ENCODE data around the gene RTN4.
"Not testable (repeated sequence)": the region's sequence is repeated elsewhere in the genome, so short reads cannot be mapped to it uniquely, and the experiment has no call there.

The RTN4 gene

DNA sequence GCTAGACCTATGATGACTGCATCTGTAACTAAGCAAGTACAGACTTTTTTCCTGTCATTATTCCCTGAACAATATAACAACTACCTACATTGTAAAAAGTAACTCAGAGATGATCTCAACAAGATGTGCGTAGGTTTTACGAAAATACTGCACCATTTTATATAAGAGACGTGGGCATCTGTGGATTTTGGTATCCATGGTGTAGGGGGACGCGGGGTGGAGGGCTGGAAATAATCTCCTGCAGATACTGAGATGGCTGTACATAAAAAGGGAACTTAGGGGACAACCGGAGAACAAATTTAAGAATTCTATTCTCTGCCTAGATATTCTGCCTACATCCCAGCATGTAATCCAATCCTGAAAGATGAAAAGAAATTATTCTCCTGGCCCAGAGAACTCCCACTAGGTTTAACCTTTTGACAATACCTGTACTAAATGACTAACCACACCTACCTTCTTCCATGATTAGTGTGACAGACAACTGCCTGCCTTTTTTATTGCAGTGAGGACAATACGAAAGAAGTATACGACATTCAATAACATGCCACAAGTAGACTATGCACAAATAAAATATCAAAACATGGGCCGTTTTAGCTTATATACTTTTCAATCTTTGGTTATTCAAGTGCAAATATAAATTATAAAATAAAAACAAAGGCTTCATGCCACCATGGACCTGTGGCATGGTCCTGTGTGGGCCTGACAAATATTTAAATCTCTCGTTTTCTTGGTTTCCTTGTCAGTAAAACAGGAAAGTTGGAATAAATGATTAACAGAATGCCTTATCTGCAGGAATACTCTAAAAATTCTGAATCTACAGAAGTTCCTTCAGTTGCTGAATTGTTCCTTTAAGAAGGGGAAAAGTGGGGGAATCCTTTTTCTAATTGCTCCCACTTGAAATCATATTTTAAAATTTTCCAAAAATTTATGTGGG, 46.3 kb downstream of the RTN4 start:
- DNase-seq: no peak

DNA sequence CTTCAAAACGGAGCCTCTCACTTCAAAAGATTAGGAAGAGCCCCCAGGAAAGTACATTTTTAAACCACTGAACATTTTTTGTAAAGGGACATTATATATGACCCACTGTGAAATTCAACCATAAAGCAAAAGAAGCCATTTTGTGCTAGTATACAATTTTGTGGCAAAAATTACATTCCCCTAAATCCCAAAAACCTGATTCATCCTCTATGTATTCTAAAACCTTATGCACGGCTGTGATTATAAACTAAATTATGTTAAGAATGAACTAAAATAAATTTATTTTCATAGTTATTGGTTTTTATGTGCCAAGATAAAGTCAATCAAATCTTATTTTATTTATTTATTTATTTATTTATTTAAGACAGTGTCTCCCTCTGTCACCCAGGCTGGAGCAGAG, 48.5 kb downstream of the RTN4 start:
- DNase-seq: no peak

- DNase-seq: peak; percentile 25
Observed at GRCh38 chr2:55000341-55000740, 49.9 kb downstream of the RTN4 start.

- peak in 1 of 2 experiments; percentile 21 for DNase-seq
Observed at GRCh38 chr2:54999182-54999581, 51.1 kb downstream of the RTN4 start.

DNA sequence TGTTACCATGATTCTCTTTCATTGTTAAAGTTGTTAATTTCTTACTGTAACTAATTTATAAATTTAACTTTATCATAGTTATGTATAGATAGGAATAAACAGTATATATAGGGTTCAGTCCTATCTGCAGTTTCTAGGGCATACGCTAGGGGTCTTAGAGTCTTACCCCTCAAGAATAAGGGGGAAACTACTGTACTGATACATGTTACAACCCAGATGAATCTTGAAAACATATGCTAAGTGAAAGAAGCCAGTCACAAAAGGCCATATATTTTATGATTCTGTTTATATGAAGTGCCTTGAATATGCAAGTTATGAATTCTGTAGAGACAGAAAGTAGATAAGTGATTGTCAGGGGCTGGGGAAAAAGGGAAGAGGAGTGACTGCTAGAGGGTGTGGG, 52.4 kb downstream of the RTN4 start:
- no peak for DNase-seq

GRCh38 chr2:54995553-54995952, 54.7 kb downstream of the RTN4 start:
- DNase-seq: no peak

DNA sequence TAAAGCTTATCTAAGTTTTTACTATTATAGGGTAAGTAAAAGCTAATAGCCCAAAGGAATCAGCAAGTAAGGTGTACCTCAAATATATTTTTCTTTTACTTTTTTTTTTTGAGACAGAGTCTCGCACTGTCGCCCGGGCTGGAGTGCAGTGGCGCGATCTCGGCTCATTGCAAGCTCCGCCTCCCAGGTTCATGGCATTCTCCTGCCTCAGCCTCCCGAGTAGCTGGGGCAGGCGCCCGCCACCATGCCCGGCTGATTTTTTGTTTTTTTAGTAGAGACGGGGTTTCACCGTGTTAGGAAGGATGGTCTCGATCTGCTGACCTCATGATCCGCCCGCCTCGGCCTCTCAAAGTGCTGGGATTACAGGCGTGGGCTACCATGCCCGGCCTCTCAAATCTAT, 59.6 kb downstream of the RTN4 start:
- not testable (repeated sequence) for DNase-seq

DNA sequence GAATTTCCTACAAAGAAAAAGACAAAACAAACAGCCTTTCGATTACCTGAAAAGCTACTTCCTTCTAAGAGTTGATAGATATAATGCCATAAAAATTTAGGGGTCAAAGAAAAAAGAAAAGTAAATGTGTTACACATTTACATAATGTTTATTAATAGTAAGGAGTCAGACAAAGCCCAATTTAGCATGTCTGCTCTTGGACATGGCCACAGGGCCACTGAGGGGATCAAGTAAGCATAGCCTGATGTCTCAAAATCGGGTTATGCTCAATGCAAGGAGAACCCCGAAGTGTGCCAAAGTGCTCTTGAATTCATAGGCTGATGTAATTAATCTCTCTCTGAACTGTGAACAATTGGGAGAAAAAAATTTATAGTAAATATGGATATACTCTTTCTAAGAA, 61.6 kb downstream of the RTN4 start:
- no peak for DNase-seq

GRCh38 chr2:54986264-54986663, 64.0 kb downstream of the RTN4 start:
- no peak for DNase-seq

- no peak for DNase-seq
Observed at GRCh38 chr2:54984476-54984875, 65.8 kb downstream of the RTN4 start.

GRCh38 chr2:54983345-54984220, 66.7 kb downstream of the RTN4 start:
- no peak for DNase-seq

GRCh38 chr2:54981385-54981784, 68.9 kb downstream of the RTN4 start:
- no peak for DNase-seq

DNA sequence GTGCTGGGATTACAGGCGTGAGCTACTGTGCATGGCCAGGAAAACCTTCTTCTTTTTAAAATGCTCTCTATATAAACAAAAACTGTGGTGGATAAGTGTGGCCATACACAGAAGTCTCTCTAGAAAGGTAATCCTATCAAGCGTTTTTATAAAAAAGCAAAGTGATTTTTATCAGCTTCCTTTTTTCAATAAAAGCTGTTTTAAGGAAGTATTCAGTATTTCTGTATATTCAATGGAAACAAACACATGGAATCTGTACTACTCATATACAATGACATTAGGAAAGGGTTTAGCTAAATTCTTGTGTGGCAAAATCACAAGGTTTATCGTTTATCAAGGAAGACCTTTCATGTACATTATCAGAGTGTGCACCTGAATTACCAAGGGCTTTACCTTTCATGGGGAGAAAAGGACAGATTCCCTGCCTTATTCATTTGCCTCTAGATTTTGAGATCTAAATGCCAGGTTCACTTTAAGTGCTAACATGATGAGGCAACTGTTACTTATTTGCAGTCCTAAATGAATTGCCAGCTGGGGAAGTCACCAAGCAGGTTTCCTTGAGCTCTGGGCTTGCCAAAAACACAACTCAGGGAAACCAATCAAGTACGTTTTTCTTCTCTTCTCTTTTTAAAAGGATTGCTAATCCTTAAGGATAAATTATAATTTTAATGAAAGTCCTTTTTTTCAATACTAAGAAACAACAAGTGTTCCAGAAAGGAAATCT, 70.8 kb downstream of the RTN4 start:
- DNase-seq: no peak

DNA sequence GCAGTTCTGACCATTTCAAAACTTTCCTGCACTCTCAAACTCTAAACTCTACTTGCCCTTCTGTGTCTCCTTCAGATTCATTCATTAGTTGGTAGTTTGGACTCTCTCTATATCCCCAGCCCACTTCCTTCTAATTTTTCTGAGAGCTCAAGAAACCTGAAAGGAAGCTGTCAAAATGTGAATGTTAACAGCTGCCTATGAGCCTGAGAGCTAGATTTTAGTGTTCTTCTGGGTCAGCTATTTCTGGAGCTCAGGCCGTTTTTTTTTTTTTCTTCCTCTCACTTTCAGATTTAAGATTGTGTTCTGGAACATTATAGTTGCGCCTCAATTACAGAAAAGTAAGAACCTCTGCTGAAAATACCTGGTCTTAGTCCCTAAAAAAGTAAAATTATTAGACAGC, 73.1 kb downstream of the RTN4 start:
- peak in 1 of 2 experiments; percentile 3 for DNase-seq

DNA sequence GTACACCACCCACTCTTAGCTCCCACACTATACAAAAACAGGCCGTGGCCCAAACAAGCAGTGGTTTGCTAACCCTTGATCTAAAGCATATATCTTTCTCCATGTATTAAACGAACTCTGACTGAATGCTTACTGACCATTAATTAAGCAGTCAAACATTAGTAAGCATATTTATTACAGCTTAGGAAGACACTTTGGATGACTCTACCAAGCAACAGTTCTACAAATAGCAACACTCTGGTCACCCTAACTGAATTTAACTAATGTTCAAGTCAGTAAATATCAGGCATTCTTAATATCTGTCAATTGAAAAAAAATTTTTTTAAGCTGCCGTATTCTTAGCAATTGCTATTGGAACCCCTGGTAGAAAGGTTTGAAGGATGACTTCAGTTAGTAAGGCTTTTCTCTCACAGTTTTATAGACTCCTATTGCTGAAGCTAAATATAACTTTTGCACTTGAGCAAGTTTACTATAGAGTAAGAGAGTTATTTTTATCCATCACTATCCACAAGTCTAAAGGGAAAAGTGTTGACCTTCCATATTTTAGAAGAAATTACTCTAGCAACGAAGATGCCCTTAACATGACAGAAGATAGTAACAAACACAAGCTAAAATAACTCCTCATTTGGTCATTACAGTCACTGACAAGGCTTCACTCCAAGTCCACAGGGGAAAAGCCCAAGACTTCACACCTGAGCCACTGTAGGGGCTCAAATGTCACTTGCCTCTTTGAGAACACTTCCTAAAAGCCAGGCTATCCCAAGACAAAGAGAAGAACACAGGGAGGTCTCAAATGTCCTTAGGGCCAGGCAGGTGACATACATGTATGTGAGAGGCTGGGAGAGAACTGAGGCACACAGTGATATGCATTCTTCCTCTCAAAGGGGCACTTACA, 74.4 kb downstream of the RTN4 start:
- DNase-seq: no peak

DNA sequence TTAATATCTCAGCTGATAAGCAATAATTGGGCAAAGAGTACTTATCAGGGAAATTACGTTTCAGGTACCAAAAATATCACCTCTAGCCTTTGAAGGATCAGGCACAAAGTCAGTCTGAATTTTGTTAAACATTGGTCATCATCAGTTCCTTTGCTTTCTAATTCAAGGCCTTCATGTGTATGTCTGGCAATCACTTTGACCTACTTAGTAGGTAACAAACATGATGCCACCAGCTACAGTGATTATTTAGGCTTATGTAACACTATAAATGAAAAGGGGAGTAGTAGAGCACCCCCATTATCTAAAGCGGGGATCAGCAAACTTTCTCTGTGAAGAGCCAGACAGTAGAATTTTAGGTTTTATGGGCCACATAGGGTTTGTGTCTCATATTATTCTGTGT, 75.1 kb downstream of the RTN4 start:
- no peak for DNase-seq

GRCh38 chr2:54969940-54970338, 80.3 kb downstream of the RTN4 start:
- no peak for DNase-seq

DNA sequence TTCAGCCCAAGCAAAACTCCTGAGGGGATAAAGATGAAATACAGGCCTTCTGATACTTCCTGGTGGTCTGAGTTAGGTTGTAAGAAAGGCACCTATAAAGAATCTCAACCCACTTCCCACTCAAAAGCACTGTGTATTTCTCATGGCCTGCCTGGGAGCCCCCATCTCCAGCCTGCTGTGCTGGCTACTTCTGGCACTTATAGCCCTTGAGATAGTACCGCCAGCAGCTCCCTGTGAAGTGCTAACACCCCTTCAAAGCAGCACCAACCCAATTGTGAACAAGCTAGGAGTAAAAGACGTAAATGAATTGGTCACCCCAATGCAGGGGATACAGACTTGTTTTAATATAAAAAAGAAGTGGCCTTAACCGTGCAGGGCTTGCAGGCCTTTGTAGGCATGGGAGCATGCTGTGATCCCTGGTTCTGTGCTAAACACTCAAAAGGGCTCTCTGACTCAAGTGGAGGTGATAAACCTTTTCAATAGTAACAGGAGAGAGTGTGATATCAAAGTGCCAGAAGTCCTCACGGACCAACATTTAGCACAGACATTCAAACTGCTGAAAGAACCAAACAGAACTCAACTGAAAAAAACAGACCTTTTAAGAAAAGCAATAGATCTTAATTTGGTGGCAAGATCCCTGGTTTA, 80.8 kb downstream of the RTN4 start:
- no peak for DNase-seq

DNA sequence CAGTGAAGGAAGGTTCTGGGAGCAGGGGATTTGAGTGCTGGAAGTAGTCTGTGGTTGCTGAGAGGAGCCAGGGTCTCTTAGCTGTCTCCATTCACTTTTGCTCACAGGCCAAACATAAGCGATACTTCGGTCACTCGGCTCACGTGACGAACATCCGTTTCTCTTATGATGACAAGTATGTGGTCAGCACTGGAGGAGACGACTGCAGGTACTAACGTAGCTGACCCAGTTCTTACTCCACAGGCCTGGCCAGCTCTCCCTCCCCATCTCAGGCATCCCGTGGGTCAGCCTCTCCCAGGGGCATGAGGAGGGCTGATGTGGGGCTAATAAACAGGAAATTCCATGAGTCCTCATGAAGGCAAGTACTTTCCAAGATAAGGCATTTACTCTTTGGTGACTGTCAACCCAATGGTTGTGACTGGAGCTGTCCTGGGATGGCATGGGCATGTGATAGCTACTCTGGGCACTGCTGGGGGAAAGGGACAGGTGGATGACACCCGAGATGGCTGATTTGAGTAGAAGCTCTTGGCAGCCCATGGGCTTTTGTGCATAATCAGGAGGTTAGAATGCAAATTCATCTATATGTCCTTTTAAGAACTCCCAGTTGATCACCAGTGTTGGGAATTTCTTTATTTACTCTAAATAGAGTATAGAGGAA, 81.6 kb downstream of the RTN4 start:
- no peak for DNase-seq

DNA sequence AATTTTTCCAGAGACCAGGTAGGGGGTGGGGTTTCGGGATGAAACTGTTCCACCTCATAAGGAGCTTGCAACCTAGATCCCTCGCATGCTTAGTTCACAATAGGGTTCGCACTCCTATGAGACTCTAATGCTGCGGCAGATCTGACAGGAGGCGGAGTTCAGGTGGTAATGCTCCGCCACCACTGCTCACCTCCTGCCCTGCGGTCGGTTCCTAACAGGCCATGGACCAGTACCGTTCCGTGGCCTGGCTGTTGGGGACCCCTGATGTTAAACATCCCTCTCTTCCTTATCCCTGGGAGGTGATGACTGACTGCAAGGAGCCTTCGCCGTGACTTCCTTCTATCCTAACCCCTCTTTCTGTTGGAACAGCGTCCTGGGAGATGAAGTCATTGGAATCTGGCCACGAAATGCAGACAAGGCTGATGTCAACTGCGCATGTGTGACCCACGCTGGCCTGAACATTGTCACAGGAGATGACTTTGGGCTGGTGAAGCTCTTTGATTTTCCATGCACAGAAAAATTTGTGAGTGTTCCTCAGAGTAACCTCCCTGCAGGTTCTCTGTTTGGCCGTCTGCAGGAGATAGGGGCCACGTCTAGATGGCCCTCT, 82.4 kb downstream of the RTN4 start:
- DNase-seq: no peak

- no peak for DNase-seq
Observed at GRCh38 chr2:54967269-54967668, 83.0 kb downstream of the RTN4 start.
